GM12878 (cell line): ENCODE results near the gene DHX29. TPM values are rescaled to one million over a fixed set of nuclear protein-coding genes. Genes with fewer than 3 reads are reported as not detected.

Experiments
- ATAC-seq: fragments of 200-7000 bp; cut with Tn5 transposase; 3 replicates; pipeline ENCODE4 v1.9.1; 2020; ENCODE audit warnings: mild to moderate bottlenecking, moderate library complexity
- BruUV-seq: library from RNA; stranded (reverse); fragments of 400-500 nt; replicated peaks from 2 replicates; lab custom pipeline; 2021; lab: Mats Ljungman, UMichigan
- CTCF ChIA-PET: fragments of 300-600 bp; sonication (Branson Sonifier 250); formaldehyde crosslinking; extraction: SDS; loops from one replicate; lab custom pipeline; 2021; ENCODE audit warnings: inconsistent platforms; lab: Yijun Ruan, JAX
- POLR2A ChIA-PET: fragments of 350-600 bp; formaldehyde crosslinking; extraction: SDS; loops from one replicate; lab custom pipeline; 2021; ENCODE audit warnings: inconsistent platforms; lab: Charles Lee
- RAD21 ChIA-PET: fragments of 300-600 bp; sonication (Branson Sonifier 250); formaldehyde crosslinking; loops from one replicate; lab custom pipeline; 2023; ENCODE audit warnings: antibody characterized with exemption; ENCODE audit not compliant: unreplicated experiment; lab: Charles Lee
- SMC1A ChIA-PET: fragments of 300-600 bp; sonication (Branson Sonifier 250); formaldehyde crosslinking; loops from one replicate; lab custom pipeline; 2023; ENCODE audit not compliant: unreplicated experiment, uncharacterized antibody; lab: Charles Lee
- DNase-seq: peaks from one replicate; pipeline ENCODE4 v3.0.0-alpha.2; 2011; ENCODE audit warnings: low read depth, low spot score
- FAIRE-seq: peaks from 3 replicates; lab custom pipeline; 2011; peaks lifted over from hg19 to GRCh38; lab: Jason Lieb, UNC
- H2AFZ ChIP-seq: 2 replicates; pipeline ENCODE4 v1.6.0; 2011; ENCODE audit warnings: low read depth, low read length, control low read depth; ENCODE audit not compliant: control insufficient read depth
- H3K27ac ChIP-seq: 2 replicates; pipeline ENCODE4 v1.5.1; 2011; ENCODE audit warnings: control low read depth; ENCODE audit not compliant: control insufficient read depth, insufficient read depth
- H3K27me3 ChIP-seq, 2 experiments: replicated peaks in 1 of 2; 2 replicates each; pipeline versions ENCODE4 v1.6.0 to v1.6.1; 2011; ENCODE audit warnings: low read length in 1 of 2; ENCODE audit not compliant: control insufficient read depth in 2 of 2, insufficient read depth in 2 of 2
- H3K36me3 ChIP-seq, 2 experiments: 2 replicates each; pipeline ENCODE4 v1.5.1; 2011; ENCODE audit warnings: low read length in 1 of 2; ENCODE audit not compliant: control insufficient read depth in 2 of 2, insufficient read depth in 2 of 2
- H3K4me1 ChIP-seq: 2 replicates; pipeline ENCODE4 v1.6.1; 2011; ENCODE audit warnings: mild to moderate bottlenecking, low read length, moderate library complexity, mixed read lengths; ENCODE audit not compliant: control insufficient read depth, insufficient read depth
- H3K4me2 ChIP-seq: 2 replicates; pipeline ENCODE4 v1.6.0; 2011; ENCODE audit warnings: control low read depth; ENCODE audit not compliant: control insufficient read depth, insufficient read depth
- H3K4me3 ChIP-seq: fragments of 200-600 bp; sonication (generic); 2 replicates; pipeline ENCODE4 v1.5.1; 2016
- H3K79me2 ChIP-seq: 2 replicates; pipeline ENCODE4 v1.6.0; 2011; ENCODE audit warnings: low read length; ENCODE audit not compliant: control insufficient read depth, insufficient read depth
- H3K9ac ChIP-seq: 2 replicates; pipeline ENCODE4 v1.8.0; 2011; ENCODE audit warnings: low read length, control low read depth, mixed read lengths; ENCODE audit not compliant: control insufficient read depth, insufficient read depth
- H3K9me3 ChIP-seq: replicated peaks from 3 replicates; pipeline ENCODE4 v1.5.1; 2011; ENCODE audit warnings: mild to moderate bottlenecking, low read length; ENCODE audit not compliant: control insufficient read depth, insufficient read depth
- H4K20me1 ChIP-seq: 2 replicates; pipeline ENCODE4 v1.6.0; 2011; ENCODE audit not compliant: control insufficient read depth, insufficient read depth
- BCL11A ChIP-seq: IDR thresholded peaks from 2 replicates; pipeline ENCODE4 v1.6.1; 2011; ENCODE audit warnings: low read depth, low read length
- GABPA ChIP-seq: IDR thresholded peaks from 2 replicates; pipeline ENCODE4 v1.6.1; 2014; ENCODE audit warnings: antibody characterized with exemption, low read depth, mild to moderate bottlenecking, inconsistent platforms
- IKZF2 ChIP-seq, 2 experiments: fragments of 450-650 bp; IDR thresholded peaks; 2 replicates each; pipeline ENCODE4 v1.6.1; 2017; ENCODE audit warnings: mild to moderate bottlenecking in 2 of 2, moderate library complexity in 2 of 2
- LARP7 ChIP-seq: fragments of 450-650 bp; IDR thresholded peaks from 2 replicates; pipeline ENCODE4 v1.6.1; 2017; ENCODE audit warnings: mild to moderate bottlenecking
- ZBED1 ChIP-seq: IDR thresholded peaks from 2 replicates; pipeline ENCODE4 v1.6.1; 2016; ENCODE audit warnings: borderline replicate concordance
- ZNF24 ChIP-seq: fragments of 450-650 bp; IDR thresholded peaks from 2 replicates; pipeline ENCODE4 v1.6.1; 2017; ENCODE audit warnings: antibody characterized with exemption, mild to moderate bottlenecking
- WGBS: methylation state at CpG from one replicate; pipeline ENCODE4 v1.1.6; 2016; ENCODE audit warnings: low lambda C conversion rate; ENCODE audit not compliant: insufficient replicate concordance, insufficient coverage; ENCODE audit errors: missing lambda C conversion rate; 5-methylcytosine and 5-hydroxymethylcytosine counted together
- in situ Hi-C: fragments of 300-500 bp; cut with MboI; formaldehyde crosslinking; loops from 9 replicates; pipeline ENCODE4 v1.14.3; 2018; ENCODE audit warnings: mixed read lengths
- intact Hi-C: fragments of 100-400 bp; cut with micrococcal nuclease; formaldehyde crosslinking; loops from one replicate; pipeline ENCODE4 v1.14.2; 2022; ENCODE audit not compliant: unreplicated experiment
- polyA plus RNA-seq, 11 experiments: library from polyadenylated mRNA; depleted of rRNA in 4 of 11; unstranded in 6 of 11; stranded (reverse) in 5 of 11; fragments of >200 nt; fragmentation: Nextera tagmentation in 4 of 11; fragmentation: Illumina TruSeq in 1 of 11; extraction: Ambion mirVana in 4 of 11; extraction: Trizol in 1 of 11; gene quantifications; 1 replicate in 1 of 11; 2 replicates in 10 of 11; pipeline versions ENCODE4 v1.2.1 to v1.2.3, GENCODE V29; 2011 to 2016; ENCODE audit warnings: inconsistent platforms in 2 of 11, missing spikeins in 2 of 11, low read depth in 1 of 11
- total RNA-seq, 4 experiments: library from RNA; depleted of rRNA in 3 of 4; stranded (reverse); fragments of >200 nt in 3 of 4; fragmentation: Illumina TruSeq in 1 of 4; extraction: Trizol in 1 of 4; gene quantifications; 2 replicates each; pipeline versions ENCODE4 v1.2.1 to v1.2.3, GENCODE V29; 2013 to 2021
- TF ChIP-seq, protein P1 (sequence below), 3 experiments: IDR thresholded peaks in 2 of 3; conservative IDR thresholded peaks in 1 of 3; 2 replicates each; pipeline ENCODE4 v1.5.1; 2011; ENCODE audit warnings: low read depth in 3 of 3, low read length in 3 of 3, mild to moderate bottlenecking in 3 of 3, control low read depth in 2 of 3, moderate library complexity in 2 of 3, inconsistent platforms in 1 of 3, mixed read lengths in 1 of 3; ENCODE audit not compliant: control insufficient read depth in 2 of 3, insufficient read depth in 1 of 3; ENCODE audit errors: extremely low read depth in 1 of 3
- TF ChIP-seq, protein P2 (sequence below): IDR thresholded peaks from 2 replicates; pipeline ENCODE4 v1.6.1; 2011; ENCODE audit warnings: low read depth, mild to moderate bottlenecking, low read length, moderate library complexity, borderline replicate concordance; ENCODE audit errors: extremely low read depth
- TF ChIP-seq, protein P3 (sequence below): IDR thresholded peaks from 2 replicates; pipeline ENCODE4 v1.6.1; 2011; ENCODE audit warnings: mild to moderate bottlenecking, low read depth, low read length, moderate library complexity; ENCODE audit not compliant: insufficient replicate concordance

Gene DHX29
- total and polyA plus RNA-seq, 10 of the 15 experiments (the other 5 are each of a cell fraction or from before 2014, with no cell fraction given): 5.3 to 49.1 (median 17.2) TPM

GRCh38 chr5:55345327-55345726 lies 37.8 kb upstream of the DHX29 start:
- Histone ChIP-seq H3K27me3 (no peaks in the 10 kb centered on the region), H3K9ac (no peak overlapping the region), H3K4me1 (no peaks in the 10 kb centered on the region), H3K79me2 (no peaks in the 10 kb centered on the region), H3K9me3 (no peaks in the 10 kb centered on the region), H3K4me3 (no peak overlapping the region), H4K20me1 (no peaks in the 10 kb centered on the region), H3K27ac (no peak overlapping the region)
- ChIA-PET POLR2A (no interaction called here), SMC1A (interaction anchor here (1.1 to 1.2 kb wide), 2 partner anchors 12 to 346 kb away, joined by 3 to 5 read pairs; no protein-coding TSS in a partner anchor), RAD21 (no interaction called here)
- no TSS peak for BruUV-seq
- DNase-seq: no peak
- FAIRE-seq: no peak
- intact Hi-C loops: loop anchor here (10.0 kb wide), 1 partner anchor 189 kb away; the partner anchor contains the start of gene PLPP1
- in situ Hi-C loops: loop anchor here (10.0 kb wide), 1 partner anchor 339 kb away; no protein-coding TSS in a partner anchor
- TF ChIP-seq IKZF2 (IDR thresholded peaks at IDR 0.05): no peak
- no peak for TF ChIP-seq GABPA
- no peak for TF ChIP-seq LARP7
- TF ChIP-seq, protein P1, sequence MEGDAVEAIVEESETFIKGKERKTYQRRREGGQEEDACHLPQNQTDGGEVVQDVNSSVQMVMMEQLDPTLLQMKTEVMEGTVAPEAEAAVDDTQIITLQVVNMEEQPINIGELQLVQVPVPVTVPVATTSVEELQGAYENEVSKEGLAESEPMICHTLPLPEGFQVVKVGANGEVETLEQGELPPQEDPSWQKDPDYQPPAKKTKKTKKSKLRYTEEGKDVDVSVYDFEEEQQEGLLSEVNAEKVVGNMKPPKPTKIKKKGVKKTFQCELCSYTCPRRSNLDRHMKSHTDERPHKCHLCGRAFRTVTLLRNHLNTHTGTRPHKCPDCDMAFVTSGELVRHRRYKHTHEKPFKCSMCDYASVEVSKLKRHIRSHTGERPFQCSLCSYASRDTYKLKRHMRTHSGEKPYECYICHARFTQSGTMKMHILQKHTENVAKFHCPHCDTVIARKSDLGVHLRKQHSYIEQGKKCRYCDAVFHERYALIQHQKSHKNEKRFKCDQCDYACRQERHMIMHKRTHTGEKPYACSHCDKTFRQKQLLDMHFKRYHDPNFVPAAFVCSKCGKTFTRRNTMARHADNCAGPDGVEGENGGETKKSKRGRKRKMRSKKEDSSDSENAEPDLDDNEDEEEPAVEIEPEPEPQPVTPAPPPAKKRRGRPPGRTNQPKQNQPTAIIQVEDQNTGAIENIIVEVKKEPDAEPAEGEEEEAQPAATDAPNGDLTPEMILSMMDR (IDR thresholded peaks at IDR 0.05 in 2 of 3, conservative IDR thresholded peaks at IDR 0.05 in 1 of 3; ENCODE audit: control insufficient read depth in 2 of 3, extremely low read depth in 1 of 3, insufficient read depth in 1 of 3, low read depth in 3 of 3, low read length in 3 of 3): no peak
- TF ChIP-seq ZBED1: no peak
- TF ChIP-seq BCL11A: no peak
- TF ChIP-seq ZNF24: no peak
- TF ChIP-seq, protein P2, sequence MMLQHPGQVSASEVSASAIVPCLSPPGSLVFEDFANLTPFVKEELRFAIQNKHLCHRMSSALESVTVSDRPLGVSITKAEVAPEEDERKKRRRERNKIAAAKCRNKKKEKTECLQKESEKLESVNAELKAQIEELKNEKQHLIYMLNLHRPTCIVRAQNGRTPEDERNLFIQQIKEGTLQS: no peak
- TF ChIP-seq, protein P3, sequence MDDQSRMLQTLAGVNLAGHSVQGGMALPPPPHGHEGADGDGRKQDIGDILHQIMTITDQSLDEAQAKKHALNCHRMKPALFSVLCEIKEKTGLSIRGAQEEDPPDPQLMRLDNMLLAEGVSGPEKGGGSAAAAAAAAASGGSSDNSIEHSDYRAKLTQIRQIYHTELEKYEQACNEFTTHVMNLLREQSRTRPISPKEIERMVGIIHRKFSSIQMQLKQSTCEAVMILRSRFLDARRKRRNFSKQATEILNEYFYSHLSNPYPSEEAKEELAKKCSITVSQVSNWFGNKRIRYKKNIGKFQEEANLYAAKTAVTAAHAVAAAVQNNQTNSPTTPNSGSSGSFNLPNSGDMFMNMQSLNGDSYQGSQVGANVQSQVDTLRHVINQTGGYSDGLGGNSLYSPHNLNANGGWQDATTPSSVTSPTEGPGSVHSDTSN: no peak
- TF ChIP-seq, all 136 proteins: peak for 0
- no peak for ATAC-seq
- no peak overlapping the region for H3K4me2 ChIP-seq
- CTCF ChIA-PET: interaction anchor here (0.5 to 1.0 kb wide), 2 partner anchors 64 to 347 kb away, joined by 3 read pairs; no protein-coding TSS in a partner anchor
- 83% methylated on average over 4 of the region's 4 CpGs for WGBS
- peaks cover 7 to 37% of the 10 kb centered on the region in 2 experiments for H3K36me3 ChIP-seq
- H2AFZ ChIP-seq: no peak overlapping the region
